Measurements from ENCODE around the gene NEK1.
"Not testable (repeated sequence)": the region's sequence is repeated elsewhere in the genome, so short reads cannot be mapped to it uniquely, and the experiment has no call there.

NEK1 gene

DNA sequence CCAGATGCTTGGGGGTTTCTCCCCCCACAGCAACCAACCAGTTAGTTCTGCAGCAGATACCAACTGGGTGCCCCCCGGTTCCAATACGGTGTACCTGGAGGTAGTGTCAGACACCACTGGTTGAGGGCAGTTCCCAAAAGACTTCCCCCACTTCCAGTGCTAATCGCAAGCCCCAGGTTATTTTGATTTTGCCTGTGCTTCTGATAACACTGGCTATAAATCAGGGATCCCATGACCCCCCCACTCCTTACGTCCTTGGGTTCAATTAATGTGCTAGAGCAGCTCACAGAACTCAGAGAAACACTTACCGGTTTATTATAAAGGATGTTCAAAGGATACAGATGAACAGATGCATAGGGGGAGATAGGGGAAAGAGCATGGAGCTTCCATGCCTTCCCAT, 13.5 kb upstream of the NEK1 start:
- no peak for DNase-seq
- peaks cover 25% of the 10 kb centered on the region for H3K4me1 Mint-ChIP-seq
- H3K9me3 Mint-ChIP-seq, result no peaks in the 10 kb centered on the region
- no peak overlapping the region for H3K4me3 Mint-ChIP-seq
- H3K27ac Mint-ChIP-seq, result no peak overlapping the region
- peaks cover 24% of the 10 kb centered on the region for H3K36me3 Mint-ChIP-seq (ENCODE audit: low read depth)
- TF ChIP-seq, protein P1, sequence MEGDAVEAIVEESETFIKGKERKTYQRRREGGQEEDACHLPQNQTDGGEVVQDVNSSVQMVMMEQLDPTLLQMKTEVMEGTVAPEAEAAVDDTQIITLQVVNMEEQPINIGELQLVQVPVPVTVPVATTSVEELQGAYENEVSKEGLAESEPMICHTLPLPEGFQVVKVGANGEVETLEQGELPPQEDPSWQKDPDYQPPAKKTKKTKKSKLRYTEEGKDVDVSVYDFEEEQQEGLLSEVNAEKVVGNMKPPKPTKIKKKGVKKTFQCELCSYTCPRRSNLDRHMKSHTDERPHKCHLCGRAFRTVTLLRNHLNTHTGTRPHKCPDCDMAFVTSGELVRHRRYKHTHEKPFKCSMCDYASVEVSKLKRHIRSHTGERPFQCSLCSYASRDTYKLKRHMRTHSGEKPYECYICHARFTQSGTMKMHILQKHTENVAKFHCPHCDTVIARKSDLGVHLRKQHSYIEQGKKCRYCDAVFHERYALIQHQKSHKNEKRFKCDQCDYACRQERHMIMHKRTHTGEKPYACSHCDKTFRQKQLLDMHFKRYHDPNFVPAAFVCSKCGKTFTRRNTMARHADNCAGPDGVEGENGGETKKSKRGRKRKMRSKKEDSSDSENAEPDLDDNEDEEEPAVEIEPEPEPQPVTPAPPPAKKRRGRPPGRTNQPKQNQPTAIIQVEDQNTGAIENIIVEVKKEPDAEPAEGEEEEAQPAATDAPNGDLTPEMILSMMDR (IDR thresholded peaks at IDR 0.05), result no peak
- H3K27me3 Mint-ChIP-seq (ENCODE audit: low read depth, poor library complexity), result no peaks in the 10 kb centered on the region

DNA sequence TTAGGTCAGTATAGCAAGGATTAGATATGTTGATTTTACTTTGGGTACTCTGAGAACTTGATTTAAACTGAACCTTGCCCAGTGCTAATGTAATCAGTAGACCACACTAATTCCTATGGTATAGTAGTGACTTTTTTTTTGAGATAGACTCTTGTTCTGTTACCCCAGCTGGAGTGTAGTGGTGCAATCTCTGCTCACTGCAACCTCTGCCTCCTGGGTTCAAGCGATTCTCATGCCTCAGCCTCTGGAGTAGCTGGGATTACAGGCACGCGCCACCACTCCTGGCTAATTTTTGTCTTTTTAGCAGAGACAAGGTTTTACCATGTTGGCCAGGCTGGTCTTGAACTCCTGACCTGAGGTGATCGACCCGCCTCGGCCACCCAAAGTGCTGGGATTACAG, 11.6 kb upstream of the NEK1 start:
- not testable (repeated sequence) for H3K4me3 Mint-ChIP-seq

DNA sequence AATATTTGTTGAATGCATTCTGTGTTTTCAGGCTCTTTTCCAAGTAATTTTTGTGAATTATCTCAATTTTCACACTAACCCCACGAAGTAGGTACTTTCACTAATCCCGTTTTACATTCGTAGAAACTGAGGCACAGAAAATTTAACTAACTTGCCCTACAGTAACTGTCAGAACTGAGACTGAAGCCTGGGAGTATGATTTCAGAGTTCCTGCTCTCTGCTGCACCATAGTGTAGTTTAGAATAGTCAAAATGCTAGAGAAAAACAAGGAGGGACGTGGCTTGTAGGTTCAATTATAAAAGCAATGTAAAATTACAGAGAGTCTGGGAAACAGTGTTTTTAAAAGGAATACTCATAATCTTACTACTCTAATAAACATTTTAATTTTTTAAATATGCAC, 10.2 kb upstream of the NEK1 start:
- no peak for DNase-seq
- no peaks in the 10 kb centered on the region for H3K9me3 Mint-ChIP-seq
- peaks cover 3% of the 10 kb centered on the region for H3K27me3 Mint-ChIP-seq (ENCODE audit: low read depth, poor library complexity)
- TF ChIP-seq, protein P1 (IDR thresholded peaks at IDR 0.05), result no peak
- peaks cover 40% of the 10 kb centered on the region for H3K4me1 Mint-ChIP-seq
- H3K27ac Mint-ChIP-seq, result no peak overlapping the region
- no peaks in the 10 kb centered on the region for H3K36me3 Mint-ChIP-seq (ENCODE audit: low read depth)
- H3K4me3 Mint-ChIP-seq, result peak overlapping the region; percentile 99

More for the DNA sequence above, 11.6 kb upstream of the NEK1 start:
- H3K27me3 Mint-ChIP-seq (ENCODE audit: low read depth, poor library complexity); H3K36me3 Mint-ChIP-seq (ENCODE audit: low read depth); DNase-seq; H3K9me3 Mint-ChIP-seq; H3K27ac Mint-ChIP-seq: not testable (repeated sequence)
- H3K4me1 Mint-ChIP-seq, result peaks cover 32% of the 10 kb centered on the region

DNA sequence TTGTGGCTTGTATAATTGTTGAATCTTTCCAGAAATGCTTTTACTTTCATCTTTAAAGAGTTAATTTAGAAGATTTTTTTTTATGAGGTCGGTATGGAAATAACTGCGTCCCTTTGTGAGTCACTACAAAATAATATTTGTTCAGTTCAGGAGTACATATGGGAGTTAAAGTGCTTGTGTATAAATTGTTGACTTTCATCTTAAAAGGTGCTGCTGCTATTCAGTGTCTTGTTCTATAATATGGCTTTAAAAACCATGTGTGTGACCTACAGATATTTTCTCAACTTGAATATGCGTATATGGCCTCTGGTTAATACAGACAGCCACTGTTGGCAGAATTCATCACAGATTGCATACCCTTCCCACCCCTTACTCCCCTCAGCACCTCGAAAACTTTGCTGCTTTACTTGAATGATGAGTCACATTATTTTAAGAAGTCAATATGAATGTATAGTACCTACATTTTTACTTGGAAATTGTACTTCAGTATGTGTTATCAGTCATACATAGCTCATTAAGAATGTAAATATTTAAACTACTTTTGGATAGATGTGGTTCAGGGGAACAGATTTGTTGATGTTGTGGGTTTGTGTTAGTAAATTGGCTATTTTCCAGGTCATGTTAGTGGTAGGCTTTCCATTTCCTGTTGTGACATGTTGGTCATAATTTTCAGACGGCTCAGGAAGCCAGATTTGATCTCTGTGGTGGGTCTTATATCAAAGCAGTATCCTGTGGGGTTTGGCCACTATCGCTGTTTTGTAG, 9.5 kb upstream of the NEK1 start:
- Mint-ChIP-seq H3K27ac (peak overlapping the region; percentile 79), H3K4me3 (peak overlapping the region; percentile 99)
- TF ChIP-seq, protein P1 (IDR thresholded peaks at IDR 0.05), result no peak

DNA sequence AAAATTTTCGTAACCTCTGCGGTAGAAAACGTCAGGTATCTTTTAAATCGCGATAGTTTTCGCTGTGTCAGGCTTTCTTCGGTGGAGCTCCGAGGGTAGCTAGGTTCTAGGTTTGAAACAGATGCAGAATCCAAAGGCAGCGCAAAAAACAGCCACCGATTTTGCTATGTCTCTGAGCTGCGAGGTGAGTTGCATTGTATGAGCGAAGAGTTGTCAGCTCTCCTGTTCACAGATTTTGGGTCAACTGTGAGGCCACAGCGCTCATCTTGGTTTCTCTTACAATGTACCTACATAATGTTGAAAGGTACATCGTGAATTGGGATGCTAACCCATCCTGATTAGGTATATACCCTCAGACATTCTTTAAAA, 8.5 kb upstream of the NEK1 start:
- no peaks in the 10 kb centered on the region for H3K9me3 Mint-ChIP-seq
- peak overlapping the region; percentile 99 for H3K27ac Mint-ChIP-seq
- TF ChIP-seq, protein P1 (IDR thresholded peaks at IDR 0.05), result no peak
- DNase-seq, result peak; percentile 13
- H3K4me1 Mint-ChIP-seq, result peaks cover 40% of the 10 kb centered on the region
- no peaks in the 10 kb centered on the region for H3K36me3 Mint-ChIP-seq (ENCODE audit: low read depth)
- peaks cover 3% of the 10 kb centered on the region for H3K27me3 Mint-ChIP-seq (ENCODE audit: low read depth, poor library complexity)
- H3K4me3 Mint-ChIP-seq, result peak overlapping the region; percentile 99

More for the DNA sequence above, 9.5 kb upstream of the NEK1 start:
- Mint-ChIP-seq H3K4me1 (peaks cover 40% of the 10 kb centered on the region), H3K9me3 (no peaks in the 10 kb centered on the region), H3K36me3 (ENCODE audit: low read depth) (no peaks in the 10 kb centered on the region), H3K27me3 (ENCODE audit: low read depth, poor library complexity) (peaks cover 3% of the 10 kb centered on the region)
- DNase-seq, result no peak

DNA sequence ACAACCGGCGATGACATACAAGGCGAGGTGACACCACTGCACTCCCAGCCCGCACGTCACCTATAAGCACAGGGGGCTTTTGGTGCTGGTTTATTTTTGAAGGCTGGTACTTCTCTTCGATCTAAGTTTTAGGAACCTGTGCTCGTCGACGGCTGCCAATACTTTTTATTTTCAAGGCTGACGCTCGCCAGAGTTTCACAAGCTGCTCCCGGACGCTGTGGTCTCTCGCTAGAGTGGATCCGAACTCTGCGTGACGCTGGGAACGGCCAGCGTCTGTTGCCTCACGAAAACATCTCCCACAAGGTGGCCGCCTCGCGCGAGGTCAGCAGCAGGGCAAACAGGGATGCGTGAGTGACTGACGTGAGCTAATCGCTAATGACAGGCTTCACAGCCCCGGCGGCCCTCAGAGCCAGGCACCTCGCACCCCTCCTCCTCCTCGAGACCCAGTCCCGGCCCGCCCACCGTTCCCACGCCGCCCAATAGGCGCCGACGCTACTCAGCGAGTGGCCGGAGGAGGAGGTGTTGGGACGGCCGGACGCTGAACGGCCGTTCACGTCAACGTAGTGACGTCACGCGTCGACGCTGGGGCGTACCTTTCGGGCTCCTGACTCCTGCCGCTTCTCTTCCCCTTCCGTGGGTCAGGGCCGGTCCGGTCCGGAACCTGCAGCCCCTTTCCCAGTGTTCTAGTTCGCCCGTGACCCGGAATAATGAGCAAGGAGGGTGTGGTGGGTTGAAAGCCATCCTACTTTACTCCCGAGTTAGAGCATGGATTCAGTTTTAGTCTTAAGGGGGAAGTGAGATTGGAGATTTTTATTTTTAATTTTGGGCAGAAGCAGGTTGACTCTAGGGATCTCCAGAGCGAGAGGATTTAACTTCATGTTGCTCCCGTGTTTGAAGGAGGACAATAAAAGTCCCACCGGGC, 7.8 kb upstream of the NEK1 start, which contains the start of gene CLCN3:
TSS of gene CLCN3 (plus strand) at position 621 of the 922 bp plus-strand sequence. CDS start 15,351 bp downstream, outside the sequence.
- DNase-seq, result peak; percentile 96
- no peaks in the 10 kb centered on the region for H3K36me3 Mint-ChIP-seq (ENCODE audit: low read depth)
- TF ChIP-seq, protein P1 (IDR thresholded peaks at IDR 0.05), result no peak
- H3K4me3 Mint-ChIP-seq, result peak within 1 kb of the TSS; percentile 99
- H3K9me3 Mint-ChIP-seq, result no peaks in the 10 kb centered on the region
- H3K27me3 Mint-ChIP-seq (ENCODE audit: low read depth, poor library complexity), result peaks cover 3% of the 10 kb centered on the region
- H3K4me1 Mint-ChIP-seq, result peaks cover 40% of the 10 kb centered on the region
- H3K27ac Mint-ChIP-seq, result peak within 1 kb of the TSS; percentile 99
